HG03025 (cell line): ENCODE measurements around the gene CAMK4.

ENCODE experiments used
- ATAC-seq: cut with Tn5 transposase; IDR thresholded peaks from one replicate; pipeline ENCODE4 v1.9.1; 2021; ENCODE audit warnings: mild to moderate bottlenecking, moderate library complexity; ENCODE audit not compliant: unreplicated experiment, low FRiP score

CAMK4 gene

DNA sequence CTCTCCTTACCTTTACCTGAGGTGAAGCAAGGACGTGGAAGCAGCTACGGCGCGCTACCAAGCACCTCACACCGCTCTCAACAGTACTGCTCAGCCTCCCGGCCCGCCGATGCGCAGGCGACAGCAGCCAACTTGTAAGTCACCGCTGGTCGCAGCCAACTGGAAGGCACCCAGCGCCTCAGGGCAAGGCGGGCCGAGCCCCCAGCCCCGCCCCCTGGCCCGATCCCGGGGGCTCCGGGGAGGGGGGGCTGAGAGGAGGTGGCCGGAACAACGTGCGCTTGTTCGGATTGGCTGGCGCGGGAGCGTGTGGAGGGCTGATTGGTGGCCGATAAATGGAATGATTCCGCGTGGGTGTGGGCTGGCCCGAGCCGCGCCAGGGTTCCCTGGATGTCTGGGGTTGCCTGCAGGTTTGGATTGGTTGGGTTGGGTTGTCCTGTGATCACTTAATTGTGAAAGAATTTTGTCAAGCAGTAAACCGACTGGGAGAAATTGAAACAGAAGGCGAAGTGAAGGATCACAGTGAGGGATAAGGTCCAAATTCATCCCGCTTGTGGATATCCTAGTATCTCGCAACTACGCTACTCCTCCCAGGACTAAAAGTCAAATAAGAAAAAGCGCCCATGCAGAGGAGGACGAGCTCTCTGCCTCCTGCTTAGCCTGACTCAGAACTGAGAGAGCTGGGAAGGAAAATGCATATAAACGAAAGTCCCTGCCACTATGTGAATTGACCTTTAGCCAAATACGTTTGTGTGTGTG is 288.4 kb downstream of the CAMK4 start, which contains the start of gene STARD4:
STARD4 (minus strand) TSS at position 161 of the 756 bp plus-strand sequence. CDS start 5,102 bp downstream, outside the sequence.
- ATAC-seq = peak; percentile 95

DNA sequence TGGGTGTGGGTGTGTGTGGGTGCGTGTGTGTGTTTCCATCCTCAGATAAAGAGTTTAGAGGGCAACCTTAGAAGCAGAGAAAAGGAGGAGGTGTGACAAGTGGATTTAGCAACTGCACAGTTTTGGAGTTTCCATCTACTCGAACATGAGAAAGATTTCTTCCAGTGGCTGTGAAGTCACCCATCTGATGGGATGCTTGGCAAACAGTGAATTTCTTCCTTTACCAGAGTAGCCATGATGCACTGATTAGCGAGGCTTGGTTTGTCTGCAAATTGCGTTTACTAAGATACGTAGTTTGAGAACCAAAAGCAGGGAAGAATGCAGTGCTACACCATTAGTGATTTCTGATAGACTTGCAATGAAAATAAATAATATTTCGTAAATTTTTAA is 288.9 kb downstream of the CAMK4 start:
- ATAC-seq = no peak

DNA sequence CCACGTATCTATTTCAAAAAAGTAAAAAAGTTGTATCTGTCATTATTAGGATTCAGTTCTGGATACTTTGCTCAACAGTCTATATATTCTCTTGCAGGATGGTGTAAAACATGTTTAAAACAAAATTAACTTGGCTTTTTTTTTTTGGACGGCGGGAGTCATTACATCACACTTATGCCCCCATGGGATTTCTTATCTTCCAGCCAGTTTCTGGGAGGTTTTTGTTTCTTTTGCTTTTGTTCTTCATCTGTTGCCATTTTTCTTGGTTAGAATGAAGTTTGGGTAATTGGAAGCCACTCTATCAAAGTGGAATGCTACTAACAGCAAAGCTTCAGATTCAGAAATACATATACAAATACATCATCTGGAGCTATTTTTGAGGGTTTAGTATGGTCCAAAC is 289.9 kb downstream of the CAMK4 start:
- no peak for ATAC-seq

DNA sequence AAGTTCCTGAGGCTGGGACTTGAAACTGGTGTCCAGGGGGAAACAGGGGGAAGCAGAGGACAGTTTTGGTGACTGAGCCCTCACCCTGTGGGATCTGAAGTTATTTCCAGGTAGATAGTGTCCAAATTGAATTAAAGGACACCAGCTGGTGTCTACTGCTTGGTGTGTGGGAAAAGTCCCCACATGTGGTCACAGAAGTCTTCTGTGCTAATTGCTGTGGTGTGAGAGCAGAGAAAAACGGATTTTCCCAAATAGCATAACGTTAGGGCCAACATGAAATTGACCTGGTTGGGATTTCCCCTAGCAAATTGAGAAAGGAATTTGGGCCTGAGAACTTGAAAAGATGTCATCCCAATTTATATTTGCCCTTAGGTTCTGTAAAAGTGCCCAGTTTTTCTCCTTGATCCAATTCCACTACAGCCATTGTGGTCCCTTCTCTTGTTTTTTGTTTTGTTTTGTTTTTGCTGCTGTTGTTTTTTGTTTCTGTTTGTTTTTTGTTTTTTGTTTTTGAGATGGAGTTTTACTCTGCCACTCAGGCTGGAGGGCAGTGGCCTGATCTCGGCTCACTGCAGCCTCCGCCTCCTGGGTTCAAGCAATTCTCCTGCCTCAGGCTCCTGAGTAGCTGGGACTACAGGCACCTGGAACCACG is 293.8 kb downstream of the CAMK4 start:
- ATAC-seq = no peak

DNA sequence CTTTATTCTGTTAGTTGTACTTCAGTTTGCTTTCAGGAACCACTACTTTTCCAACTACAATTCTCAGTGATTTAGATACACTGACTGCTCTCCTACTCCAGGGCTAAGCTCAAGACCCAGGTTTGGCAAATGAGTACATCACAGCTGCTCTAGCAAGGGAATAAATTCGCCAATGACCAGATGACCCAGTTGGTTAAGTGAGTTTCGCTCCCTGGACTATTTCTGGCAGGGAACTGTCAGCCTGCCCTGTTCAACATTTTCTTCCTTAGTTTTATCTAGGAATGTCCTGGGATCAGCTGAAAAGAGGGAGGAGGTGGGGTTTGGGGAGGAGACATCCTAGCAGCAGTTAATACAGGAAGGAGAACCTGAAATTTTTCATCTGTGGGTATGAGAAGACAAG is 294.6 kb downstream of the CAMK4 start:
- ATAC-seq = no peak

DNA sequence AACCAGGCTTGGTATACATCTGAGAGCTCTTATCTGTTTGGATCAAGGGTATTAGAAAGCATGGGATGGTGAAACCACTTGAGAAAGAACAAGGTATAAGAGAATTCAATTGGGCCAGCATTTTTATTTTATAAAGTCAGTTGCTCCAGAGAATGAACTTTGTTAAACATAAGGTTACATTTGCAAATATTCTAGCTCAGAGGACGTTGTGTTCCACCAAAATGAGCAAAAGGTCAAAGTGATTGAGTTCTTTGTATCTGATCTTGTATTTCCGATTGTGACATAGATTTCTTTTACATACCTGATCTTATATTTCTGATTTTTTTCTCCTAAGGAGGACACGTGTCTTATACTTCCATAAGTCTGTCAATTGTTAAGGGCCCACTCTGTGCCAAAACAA is 296.7 kb downstream of the CAMK4 start:
- no peak for ATAC-seq

DNA sequence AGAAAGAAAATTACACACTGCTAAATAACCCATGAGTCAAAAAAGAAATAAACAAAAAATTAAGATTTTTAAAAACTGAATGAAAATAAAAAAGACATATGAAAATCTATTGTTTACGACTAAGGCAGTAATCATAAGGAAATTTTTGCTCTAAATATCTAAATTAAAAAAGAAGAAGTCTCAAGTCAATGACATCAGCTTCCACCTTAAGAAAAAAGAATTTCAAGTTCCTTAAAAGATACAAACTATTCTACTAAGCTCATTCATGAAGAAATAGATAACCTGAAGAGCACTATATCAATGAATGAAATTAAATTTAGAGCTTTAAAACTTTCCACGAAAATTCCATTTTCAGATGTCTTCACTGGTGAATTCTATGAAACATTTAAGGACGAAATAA is 303.9 kb downstream of the CAMK4 start:
- ATAC-seq = no peak

DNA sequence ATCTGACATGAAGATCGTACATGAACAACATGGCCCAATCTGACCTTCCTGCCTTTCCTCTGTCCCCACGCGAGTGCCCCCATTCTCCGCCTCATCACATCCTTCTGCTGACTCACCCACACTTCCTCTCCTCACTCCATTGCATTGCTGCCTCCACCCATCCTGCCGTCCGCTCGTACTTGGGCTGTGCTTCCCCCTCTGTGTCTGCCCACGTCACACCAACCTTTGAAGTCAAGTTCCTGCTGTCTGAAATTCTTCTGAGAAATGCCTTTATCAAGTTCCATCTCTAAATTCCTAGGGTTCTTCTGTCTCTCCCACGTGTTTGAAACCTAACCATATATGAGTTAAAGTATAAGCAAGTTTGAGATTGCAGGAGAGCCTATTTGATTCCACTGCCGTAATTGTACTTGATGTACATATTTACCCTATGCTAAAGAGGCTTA is 306.1 kb downstream of the CAMK4 start:
- ATAC-seq = peak; percentile 77

DNA sequence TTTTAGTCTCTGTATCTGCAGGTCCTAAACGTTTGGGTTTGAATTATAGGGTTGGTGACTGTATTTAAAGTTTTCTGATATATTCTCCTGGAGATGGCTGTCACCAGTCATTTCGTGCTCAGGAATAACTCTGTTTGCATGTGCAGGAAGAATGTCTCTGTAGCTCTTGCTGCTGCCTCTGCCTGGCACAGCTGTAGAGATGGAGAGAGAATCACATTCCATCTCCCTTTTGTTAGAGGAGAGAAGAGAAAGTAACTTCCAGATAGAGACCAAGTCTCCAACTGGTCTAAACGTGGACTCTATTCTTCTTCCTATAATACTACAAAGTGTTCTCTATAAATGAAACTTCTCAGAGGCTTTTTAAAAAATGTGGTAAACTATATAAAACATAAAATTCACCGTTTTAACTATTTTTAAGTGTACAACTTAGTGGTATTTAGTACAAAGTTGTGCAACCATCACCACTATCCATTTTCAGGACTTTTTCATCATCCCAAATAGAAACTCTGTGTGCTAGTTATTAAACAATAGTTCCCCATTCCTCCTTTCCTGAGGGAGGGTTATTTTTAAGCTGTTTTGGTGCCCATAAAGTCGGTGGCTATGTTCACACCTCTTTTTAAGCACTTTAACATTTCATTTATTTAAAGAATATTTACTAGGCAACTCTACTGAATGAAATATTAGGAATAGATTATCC is 308.9 kb downstream of the CAMK4 start:
- ATAC-seq = no peak

DNA sequence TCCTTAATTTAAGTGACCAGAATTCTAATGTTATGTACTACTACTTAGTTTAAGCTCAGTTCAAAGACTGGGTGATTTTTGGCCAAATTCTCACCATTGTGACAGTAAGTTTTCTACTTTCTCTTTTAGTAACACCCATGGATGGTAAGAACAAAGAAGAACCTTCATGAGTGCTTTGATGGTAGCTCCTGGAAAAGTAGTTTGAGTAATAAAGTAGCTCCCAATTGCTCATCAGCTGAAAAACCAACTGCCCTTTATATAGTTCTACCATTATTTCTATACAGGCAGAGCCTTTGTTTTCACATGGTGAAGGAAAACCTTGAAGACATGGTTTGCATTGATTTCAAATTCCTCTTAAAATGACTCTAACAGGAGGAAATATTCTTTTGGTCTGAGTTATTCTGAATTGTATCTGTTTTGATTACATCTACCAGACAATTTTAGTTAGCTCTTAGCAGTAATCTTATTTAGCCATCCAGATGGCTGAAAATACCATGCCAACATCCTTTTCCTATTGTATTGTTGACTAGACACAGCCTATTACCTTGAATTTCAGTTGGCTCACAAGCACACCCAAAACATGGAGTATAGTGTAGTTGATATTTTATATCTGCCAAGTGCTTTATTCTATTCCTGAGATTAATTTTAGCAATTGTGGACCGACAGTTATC is 311.8 kb downstream of the CAMK4 start:
- ATAC-seq = no peak

DNA sequence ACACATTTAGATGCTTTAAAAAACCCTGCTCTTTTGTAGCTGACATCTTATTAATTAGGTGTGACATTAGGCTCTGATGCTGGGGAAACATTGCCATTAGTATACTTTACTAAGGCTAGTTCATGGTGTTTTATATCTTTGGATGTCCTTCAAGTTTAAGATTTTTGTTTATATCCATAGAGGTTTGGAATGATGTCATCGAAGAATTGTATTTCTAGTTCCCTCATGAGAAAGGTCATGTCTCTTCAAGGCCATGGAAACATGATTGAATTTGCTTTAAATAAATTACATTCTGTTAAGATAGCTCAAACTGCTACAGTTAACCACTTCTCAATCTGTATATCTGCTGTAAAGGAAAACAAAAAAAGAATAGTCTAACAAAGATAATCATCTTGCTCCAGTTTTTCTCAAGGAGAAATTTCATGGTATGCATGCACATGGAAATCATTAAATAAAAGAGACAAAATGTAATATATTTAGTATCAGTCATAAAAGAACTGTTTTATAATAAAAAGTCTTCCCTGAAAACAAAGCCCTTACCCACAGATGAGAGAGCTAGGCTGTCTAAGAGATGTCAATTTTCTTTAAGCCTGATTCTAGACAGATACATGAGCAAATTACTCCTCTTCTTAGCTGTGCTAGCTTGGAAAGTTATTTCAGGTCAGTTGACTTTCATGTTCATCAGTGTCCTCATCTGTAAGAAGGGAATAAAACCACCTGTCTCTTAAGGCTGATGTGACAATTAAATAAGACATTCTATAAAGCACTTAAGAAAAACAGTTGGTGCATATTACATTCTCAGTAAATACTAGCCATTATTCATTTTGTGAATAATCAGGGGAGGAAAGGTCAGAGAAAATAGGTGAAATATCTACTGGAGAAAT is 313.2 kb downstream of the CAMK4 start:
- ATAC-seq = no peak
